ENCODE data around the gene PNPLA5. TPM values are rescaled to one million over a fixed set of nuclear protein-coding genes. Genes with fewer than 3 reads are reported as not detected.

The PNPLA5 gene
- total RNA-seq, 1 donor from 2014 or later: not detected

- no peak for DNase-seq (ENCODE audit: low spot score)
These were observed 37.0 kb downstream of the PNPLA5 start for GRCh38 chr22:43854786-43855271.

- DNase-seq (ENCODE audit: low spot score): no peak
These were observed 37.6 kb downstream of the PNPLA5 start for GRCh38 chr22:43854121-43854785.

GRCh38 chr22:43853328-43853931 lies 38.4 kb downstream of the PNPLA5 start:
- DNase-seq (ENCODE audit: low spot score): no peak

GRCh38 chr22:43852573-43853327 lies 39.1 kb downstream of the PNPLA5 start:
- no peak for DNase-seq (ENCODE audit: low spot score)

GRCh38 chr22:43851979-43852307 lies 39.9 kb downstream of the PNPLA5 start:
- DNase-seq (ENCODE audit: low spot score): no peak

GRCh38 chr22:43851058-43851978 lies 40.5 kb downstream of the PNPLA5 start:
- DNase-seq (ENCODE audit: low spot score): no peak

GRCh38 chr22:43850529-43850928 lies 41.3 kb downstream of the PNPLA5 start:
- DNase-seq (ENCODE audit: low spot score): no peak

- DNase-seq (ENCODE audit: low spot score): no peak
These were observed 42.1 kb downstream of the PNPLA5 start for GRCh38 chr22:43849731-43850130.

- peak; percentile 41 for DNase-seq (ENCODE audit: low spot score)
These were observed 43.2 kb downstream of the PNPLA5 start for GRCh38 chr22:43848366-43849171.

GRCh38 chr22:43847376-43848289 lies 44.2 kb downstream of the PNPLA5 start:
- DNase-seq (ENCODE audit: low spot score): no peak

- no peak for DNase-seq (ENCODE audit: low spot score)
These were observed 44.8 kb downstream of the PNPLA5 start for GRCh38 chr22:43846966-43847365.

GRCh38 chr22:43845981-43846380 lies 45.8 kb downstream of the PNPLA5 start:
- DNase-seq (ENCODE audit: low spot score): no peak

GRCh38 chr22:43844560-43845545 lies 47.0 kb downstream of the PNPLA5 start:
- no peak for DNase-seq (ENCODE audit: low spot score)

GRCh38 chr22:43843783-43844530 lies 47.9 kb downstream of the PNPLA5 start:
- no peak for DNase-seq (ENCODE audit: low spot score)

GRCh38 chr22:43841742-43842141 lies 50.1 kb downstream of the PNPLA5 start:
- DNase-seq (ENCODE audit: low spot score): no peak

GRCh38 chr22:43840851-43841250 lies 51.0 kb downstream of the PNPLA5 start:
- DNase-seq (ENCODE audit: low spot score): no peak

GRCh38 chr22:43840431-43840830 lies 51.4 kb downstream of the PNPLA5 start:
- DNase-seq (ENCODE audit: low spot score): no peak

- DNase-seq (ENCODE audit: low spot score): no peak
These were observed 52.0 kb downstream of the PNPLA5 start for GRCh38 chr22:43839781-43840180.

Data from mucosa of gallbladder (tissue), 1 donor.